Stomach (tissue), 9 donors: ENCODE measurements around the gene BCL2. TPM values are rescaled to one million over a fixed set of nuclear protein-coding genes. Genes with fewer than 3 reads are reported as not detected.

Experiments used
- DNase-seq, 2 donors: peaks; one replicate each; pipeline versions ENCODE4 v3.0.0 to v3.0.0-alpha.2; 2013 to 2019
- H3K27ac ChIP-seq, 5 donors: fragments of 200-600 bp in 4 of 5; sonication (generic) in 4 of 5; one replicate each; pipeline ENCODE4 v1.5.1; 2013 to 2019; ENCODE audit warnings: mild to moderate bottlenecking in 1 of 5, moderate library complexity in 1 of 5
- H3K27me3 ChIP-seq, 3 donors: fragments of 200-600 bp; sonication (generic); one replicate each; pipeline ENCODE4 v1.5.1; 2017 to 2019; ENCODE audit warnings: mixed run types in 1 of 3
- H3K36me3 ChIP-seq, 4 donors: fragments of 200-600 bp; sonication (generic); 1 replicate in 3 of 4; 2 replicates in 1 of 4; pipeline ENCODE4 v1.5.1; 2016 to 2019
- H3K4me1 ChIP-seq, 4 donors: fragments of 200-600 bp; sonication (generic); one replicate each; pipeline ENCODE4 v1.5.1; 2016 to 2019
- H3K4me3 ChIP-seq, 4 donors: fragments of 200-600 bp; sonication (generic) in 3 of 4; one replicate each; pipeline ENCODE4 v1.5.1; 2016 to 2019; ENCODE audit warnings: mild to moderate bottlenecking in 1 of 4
- H3K9me3 ChIP-seq, 4 donors: fragments of 200-600 bp; sonication (generic); one replicate each; pipeline ENCODE4 v1.5.1; 2016 to 2019
- EP300 ChIP-seq: sonication (generic); formaldehyde crosslinking; IDR thresholded peaks from one replicate; pipeline ENCODE4 v1.6.1; 2017; ENCODE audit warnings: antibody characterized with exemption
- POLR2A ChIP-seq, 4 donors: fragments of 450-650 bp; IDR thresholded peaks; one replicate each; pipeline ENCODE4 v1.6.1; 2016; ENCODE audit warnings: antibody characterized with exemption in 4 of 4, control low read depth in 2 of 4, mild to moderate bottlenecking in 1 of 4, moderate library complexity in 1 of 4
- POLR2AphosphoS5 ChIP-seq, 3 donors: sonication (generic); formaldehyde crosslinking; IDR thresholded peaks; one replicate each; pipeline ENCODE4 v1.6.1; 2016; ENCODE audit warnings: antibody characterized with exemption in 3 of 3
- whole genome bisulfite sequencing, 5 donors: extraction: QIAGEN DNeasy Blood & Tissue Kit in 3 of 5; methylation state at CpG; one replicate each; pipeline versions ENCODE4 v1.1.5 to v1.1.7; 2013 to 2018; 5-methylcytosine and 5-hydroxymethylcytosine counted together
- intact Hi-C: fragments of 100-400 bp; cut with DNase I; formaldehyde crosslinking; loops from one replicate; pipeline ENCODE4 v1.15.1; 2023; ENCODE audit warnings: low total_unique reads
- polyA plus RNA-seq, 3 donors: library from polyadenylated mRNA; stranded (reverse); fragments of 200-250 nt; gene quantifications; one replicate each; pipeline ENCODE4 v1.2.3, GENCODE V29; 2013
- total RNA-seq, 5 donors: library from RNA; depleted of rRNA; stranded (reverse); fragments of >200 nt; gene quantifications; one replicate each; pipeline versions ENCODE4 v1.1.0 to v1.2.3, GENCODE V29; 2014 to 2016
- TF ChIP-seq, protein P1 (sequence below), 7 experiments: fragments of 450-650 bp in 4 of 7; fragments of 200-600 bp in 3 of 7; sonication (generic) in 3 of 7; IDR thresholded peaks; one replicate each; pipeline ENCODE4 v1.5.1; 2016 to 2019; ENCODE audit warnings: antibody characterized with exemption in 7 of 7, control low read depth in 2 of 7, mild to moderate bottlenecking in 1 of 7
- donor health status: healthy with polysubstance abuse.
- donor health status: Bipolar disorder and iron deficiency.
- donor health status: healthy.

Gene BCL2
- total and polyA plus RNA-seq, 8 donors: 1.5 to 53.9 (median 6.0) TPM

DNA sequence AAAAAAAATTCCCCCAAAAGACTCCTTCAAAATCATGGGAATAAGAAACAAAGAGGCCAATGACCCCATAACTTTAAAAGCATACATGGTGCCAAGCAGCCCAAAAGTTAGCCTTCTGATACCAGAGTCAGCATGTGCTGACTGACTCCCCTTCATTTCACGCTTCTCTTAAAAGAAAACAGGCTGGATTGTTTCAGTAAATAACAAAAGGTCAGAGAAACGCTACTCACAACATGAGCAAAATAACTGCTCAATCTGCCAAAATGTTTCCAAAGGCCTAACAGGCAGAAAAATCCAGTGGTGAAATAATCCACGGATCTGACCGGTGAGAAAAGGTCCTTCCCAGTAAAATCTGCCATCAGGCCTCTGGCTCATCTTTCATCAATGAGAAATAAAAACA lies 71.6 kb downstream of the BCL2 start:
- Histone ChIP-seq H3K27ac (peak overlapping the region in 3 of 5 donors; percentile 5 to 34 (median 32)), H3K36me3 (no peaks in the 10 kb centered on the region), H3K27me3 (no peaks in the 10 kb centered on the region), H3K4me1 (peaks cover 0 to 30% (median 12%) of the 10 kb centered on the region in 4 donors), H3K4me3 (no peak overlapping the region), H3K9me3 (no peaks in the 10 kb centered on the region)
- TF ChIP-seq POLR2AphosphoS5 (IDR thresholded peaks at IDR 0.05) (no peak), POLR2A (IDR thresholded peaks at IDR 0.05) (no peak), EP300 (no peak)
- TF ChIP-seq, protein P1, sequence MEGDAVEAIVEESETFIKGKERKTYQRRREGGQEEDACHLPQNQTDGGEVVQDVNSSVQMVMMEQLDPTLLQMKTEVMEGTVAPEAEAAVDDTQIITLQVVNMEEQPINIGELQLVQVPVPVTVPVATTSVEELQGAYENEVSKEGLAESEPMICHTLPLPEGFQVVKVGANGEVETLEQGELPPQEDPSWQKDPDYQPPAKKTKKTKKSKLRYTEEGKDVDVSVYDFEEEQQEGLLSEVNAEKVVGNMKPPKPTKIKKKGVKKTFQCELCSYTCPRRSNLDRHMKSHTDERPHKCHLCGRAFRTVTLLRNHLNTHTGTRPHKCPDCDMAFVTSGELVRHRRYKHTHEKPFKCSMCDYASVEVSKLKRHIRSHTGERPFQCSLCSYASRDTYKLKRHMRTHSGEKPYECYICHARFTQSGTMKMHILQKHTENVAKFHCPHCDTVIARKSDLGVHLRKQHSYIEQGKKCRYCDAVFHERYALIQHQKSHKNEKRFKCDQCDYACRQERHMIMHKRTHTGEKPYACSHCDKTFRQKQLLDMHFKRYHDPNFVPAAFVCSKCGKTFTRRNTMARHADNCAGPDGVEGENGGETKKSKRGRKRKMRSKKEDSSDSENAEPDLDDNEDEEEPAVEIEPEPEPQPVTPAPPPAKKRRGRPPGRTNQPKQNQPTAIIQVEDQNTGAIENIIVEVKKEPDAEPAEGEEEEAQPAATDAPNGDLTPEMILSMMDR (IDR thresholded peaks at IDR 0.05): no peak
- intact Hi-C loops: no loop called here
- no peak for DNase-seq
- WGBS, 5 donors: 58 to 89% (median 69%) methylated on average over 4 of the region's 4 CpGs

DNA sequence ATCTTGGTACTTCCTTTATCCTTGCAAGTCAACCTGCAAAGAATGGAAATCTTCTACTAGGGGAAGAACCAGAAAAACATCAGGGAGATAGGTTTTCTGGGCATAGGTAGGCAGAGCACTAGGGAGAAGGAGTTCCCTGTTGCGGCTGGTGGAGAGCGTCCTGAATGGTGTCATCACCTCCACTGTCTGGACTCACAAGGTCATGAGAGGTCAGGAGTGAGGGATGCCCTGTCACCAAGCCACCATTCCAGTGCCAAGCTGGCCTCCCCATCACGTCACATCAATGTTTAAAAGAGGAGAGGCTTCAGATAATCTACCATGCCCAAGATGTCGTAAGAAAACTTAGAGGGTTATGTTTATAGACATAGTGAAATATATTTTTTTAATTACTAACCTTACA lies 72.1 kb downstream of the BCL2 start:
- no peak for DNase-seq
- WGBS, 5 donors: 74 to 94% (median 91%) methylated on average over 4 of the region's 4 CpGs
- Histone ChIP-seq H3K36me3 (no peaks in the 10 kb centered on the region), H3K4me3 (no peak overlapping the region), H3K27ac (peak overlapping the region in 3 of 5 donors; percentile 5 to 34 (median 32)), H3K27me3 (no peaks in the 10 kb centered on the region), H3K4me1 (peaks cover 0 to 26% (median 10%) of the 10 kb centered on the region in 4 donors), H3K9me3 (no peaks in the 10 kb centered on the region)
- TF ChIP-seq POLR2A (IDR thresholded peaks at IDR 0.05): no peak
- TF ChIP-seq, protein P1 (IDR thresholded peaks at IDR 0.05): no peak
- intact Hi-C loops: no loop called here

DNA sequence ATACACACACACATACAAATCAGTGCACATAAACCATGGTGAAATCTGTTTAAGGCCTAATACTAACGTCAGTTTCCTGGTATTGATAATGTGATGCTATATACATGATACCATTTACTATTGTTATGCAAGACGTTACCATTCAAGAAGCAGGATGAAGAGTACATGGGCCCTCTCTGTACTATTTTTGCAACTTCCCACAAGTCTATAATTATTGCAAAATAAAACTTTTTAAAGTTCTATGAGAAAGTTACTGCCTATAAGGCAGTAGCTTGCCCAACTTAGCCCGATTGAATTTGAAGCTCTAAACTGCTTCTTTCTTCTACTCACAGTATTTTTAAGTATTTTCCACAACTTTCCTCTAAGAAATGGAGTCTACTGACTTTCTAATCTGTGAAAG lies 74.0 kb downstream of the BCL2 start:
- H3K4me1 ChIP-seq: peaks cover 0 to 25% (median 9%) of the 10 kb centered on the region in 4 donors
- no peak for DNase-seq
- no peaks in the 10 kb centered on the region for H3K9me3 ChIP-seq
- intact Hi-C loops: no loop called here
- TF ChIP-seq POLR2AphosphoS5 (IDR thresholded peaks at IDR 0.05) (no peak), POLR2A (IDR thresholded peaks at IDR 0.05) (no peak), EP300 (no peak)
- TF ChIP-seq, protein P1 (IDR thresholded peaks at IDR 0.05): no peak
- 81 to 89% (median 84%) methylated on average over 3 of the region's 3 CpGs for WGBS, 5 donors
- no peaks in the 10 kb centered on the region for H3K27me3 ChIP-seq
- H3K4me3 ChIP-seq: no peak overlapping the region
- no peaks in the 10 kb centered on the region for H3K36me3 ChIP-seq
- peak overlapping the region in 1 of 5 donors; percentile 3 for H3K27ac ChIP-seq

DNA sequence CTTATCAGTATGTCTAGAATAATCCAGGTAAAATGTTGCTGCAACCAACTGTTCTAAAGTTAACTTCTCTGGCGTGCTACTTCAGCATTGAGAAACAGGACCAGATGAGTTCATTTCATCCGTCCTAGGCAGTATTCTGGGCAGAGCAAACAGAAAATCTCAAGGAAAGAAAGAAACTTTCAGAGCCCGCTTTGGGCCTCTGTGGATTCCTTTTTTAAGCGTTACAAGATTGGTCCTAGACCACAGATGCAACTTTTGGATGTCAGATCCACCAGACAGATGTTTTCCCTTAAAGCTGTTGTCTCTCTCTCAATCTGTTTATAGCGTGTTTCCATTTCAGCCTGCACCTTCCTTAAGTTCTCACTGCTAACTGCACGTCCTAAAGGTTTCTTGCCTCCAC lies 75.0 kb downstream of the BCL2 start:
- 69 to 80% (median 72%) methylated on average over 6 of the region's 6 CpGs for WGBS, 5 donors
- Histone ChIP-seq H3K4me1 (peaks cover 0 to 16% (median 8%) of the 10 kb centered on the region in 4 donors), H3K27me3 (no peaks in the 10 kb centered on the region), H3K9me3 (no peaks in the 10 kb centered on the region), H3K4me3 (no peak overlapping the region), H3K27ac (peak overlapping the region in 3 of 5 donors; percentile 3 to 58 (median 35)), H3K36me3 (no peaks in the 10 kb centered on the region)
- DNase-seq: peak in 1 of 2 donors; percentile 69
- intact Hi-C loops: no loop called here
- TF ChIP-seq POLR2A (IDR thresholded peaks at IDR 0.05) (no peak), POLR2AphosphoS5 (IDR thresholded peaks at IDR 0.05) (no peak), EP300 (no peak)
- TF ChIP-seq, protein P1 (IDR thresholded peaks at IDR 0.05): no peak
